Chondrocyte (in vitro differentiated cells): ENCODE data around the gene TRPM2. TPM values are rescaled to one million over a fixed set of nuclear protein-coding genes. Genes with fewer than 3 reads are reported as not detected.
A peak's percentile ranks its signal among the peaks of the same experiment; 100 is the strongest.

Experiments used
- DNase-seq: peaks from one replicate; pipeline ENCODE4 v3.0.0; 2021; ENCODE audit warnings: mixed read lengths, low spot score
- H3K27ac Mint-ChIP-seq: one replicate; pipeline ENCODE4 v1.8.0; 2021; ENCODE audit warnings: mild to moderate bottlenecking, moderate library complexity, mixed read lengths; ENCODE audit not compliant: unreplicated experiment
- H3K27me3 Mint-ChIP-seq: 2 replicates; pipeline ENCODE4 v1.8.0; 2021; ENCODE audit warnings: low read depth, mixed read lengths
- H3K36me3 Mint-ChIP-seq: 2 replicates; pipeline ENCODE4 v1.8.0; 2021; ENCODE audit warnings: low read depth, mixed read lengths
- H3K4me1 Mint-ChIP-seq: 2 replicates; pipeline ENCODE4 v1.8.0; 2021; ENCODE audit warnings: low read depth, mild to moderate bottlenecking, mixed read lengths
- H3K4me3 Mint-ChIP-seq: one replicate; pipeline ENCODE4 v1.8.0; 2021; ENCODE audit warnings: mild to moderate bottlenecking, moderate library complexity, mixed read lengths; ENCODE audit not compliant: unreplicated experiment
- H3K9me3 Mint-ChIP-seq: 2 replicates; pipeline ENCODE4 v1.8.0; 2021; ENCODE audit warnings: low read depth, mixed read lengths
- CTCF ChIP-seq: fragments of 200-600 bp; sonication (generic); IDR thresholded peaks from 2 replicates; pipeline ENCODE4 v1.5.0; 2021; ENCODE audit warnings: antibody characterized with exemption, mild to moderate bottlenecking, moderate library complexity
- total RNA-seq: library from RNA; stranded (reverse); gene quantifications from 3 replicates; pipeline ENCODE4 v1.2.1, GENCODE V29; 2021

The TRPM2 gene
- total RNA-seq, 1 donor from 2014 or later = 0.32 TPM

- peaks cover 30% of the 10 kb centered on the region for H3K27me3 Mint-ChIP-seq
- TF ChIP-seq CTCF = no peak
- no peak overlapping the region for H3K27ac Mint-ChIP-seq
- no peak for DNase-seq
- H3K36me3 Mint-ChIP-seq = peaks cover 3% of the 10 kb centered on the region
- peaks cover 42% of the 10 kb centered on the region for H3K9me3 Mint-ChIP-seq
- no peak overlapping the region for H3K4me3 Mint-ChIP-seq
- no peaks in the 10 kb centered on the region for H3K4me1 Mint-ChIP-seq
Observed at GRCh38 chr21:44383216-44383615, 29.8 kb downstream of the TRPM2 start.

GRCh38 chr21:44384968-44385367 lies 31.5 kb downstream of the TRPM2 start:
- peaks cover 24% of the 10 kb centered on the region for H3K27me3 Mint-ChIP-seq
- H3K36me3 Mint-ChIP-seq = peaks cover 3% of the 10 kb centered on the region
- no peak overlapping the region for H3K27ac Mint-ChIP-seq
- DNase-seq = no peak
- no peak for TF ChIP-seq CTCF
- H3K9me3 Mint-ChIP-seq = peaks cover 42% of the 10 kb centered on the region
- no peaks in the 10 kb centered on the region for H3K4me1 Mint-ChIP-seq
- H3K4me3 Mint-ChIP-seq = no peak overlapping the region

- peaks cover 32% of the 10 kb centered on the region for H3K9me3 Mint-ChIP-seq
- no peaks in the 10 kb centered on the region for H3K4me1 Mint-ChIP-seq
- no peak overlapping the region for H3K27ac Mint-ChIP-seq
- peaks cover 3% of the 10 kb centered on the region for H3K36me3 Mint-ChIP-seq
- TF ChIP-seq CTCF = no peak
- DNase-seq = no peak
- no peak overlapping the region for H3K4me3 Mint-ChIP-seq
- H3K27me3 Mint-ChIP-seq = peaks cover 24% of the 10 kb centered on the region
Observed at GRCh38 chr21:44389335-44389734, 35.9 kb downstream of the TRPM2 start.

- Mint-ChIP-seq H3K27me3 (peaks cover 30% of the 10 kb centered on the region), H3K27ac (no peak overlapping the region), H3K4me3 (no peak overlapping the region), H3K36me3 (peaks cover 3% of the 10 kb centered on the region), H3K9me3 (peaks cover 17% of the 10 kb centered on the region), H3K4me1 (no peaks in the 10 kb centered on the region)
- no peak for TF ChIP-seq CTCF
- peak; percentile 44 for DNase-seq
Observed at GRCh38 chr21:44390886-44391285, 37.5 kb downstream of the TRPM2 start.

GRCh38 chr21:44391345-44392091 lies 38.1 kb downstream of the TRPM2 start:
- H3K9me3 Mint-ChIP-seq = peaks cover 13% of the 10 kb centered on the region
- no peaks in the 10 kb centered on the region for H3K36me3 Mint-ChIP-seq
- DNase-seq = peak; percentile 86
- TF ChIP-seq CTCF = no peak
- H3K4me1 Mint-ChIP-seq = no peaks in the 10 kb centered on the region
- H3K27me3 Mint-ChIP-seq = peaks cover 30% of the 10 kb centered on the region
- no peak overlapping the region for H3K27ac Mint-ChIP-seq
- no peak overlapping the region for H3K4me3 Mint-ChIP-seq
